Measurements from ENCODE around the gene GALNT7. TPM values are rescaled to one million over a fixed set of nuclear protein-coding genes. Genes with fewer than 3 reads are reported as not detected.

The GALNT7 gene
- polyA plus RNA-seq, 1 donor from 2014 or later, result 15.0 TPM

DNA sequence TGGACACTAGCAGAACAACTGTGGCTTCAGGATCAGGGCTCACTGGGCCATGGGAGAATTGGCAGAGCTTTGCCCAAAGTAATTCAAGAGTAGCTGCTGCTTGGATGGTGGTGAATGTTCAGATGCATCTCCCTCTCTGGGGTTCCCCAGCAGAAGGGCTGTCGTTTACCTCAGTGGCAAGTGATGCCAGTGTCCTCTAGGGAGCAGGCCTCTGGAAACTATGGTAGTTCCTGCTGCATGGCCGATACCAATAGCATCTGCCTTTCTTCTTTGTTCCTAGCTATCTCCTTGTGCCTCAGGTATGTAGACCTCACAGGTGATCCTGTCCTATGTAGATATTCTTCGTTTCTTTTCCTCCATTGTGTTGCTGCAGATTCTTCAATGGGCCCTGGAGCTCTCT, 139.2 kb downstream of the GALNT7 start:
- TF ChIP-seq, protein P1, sequence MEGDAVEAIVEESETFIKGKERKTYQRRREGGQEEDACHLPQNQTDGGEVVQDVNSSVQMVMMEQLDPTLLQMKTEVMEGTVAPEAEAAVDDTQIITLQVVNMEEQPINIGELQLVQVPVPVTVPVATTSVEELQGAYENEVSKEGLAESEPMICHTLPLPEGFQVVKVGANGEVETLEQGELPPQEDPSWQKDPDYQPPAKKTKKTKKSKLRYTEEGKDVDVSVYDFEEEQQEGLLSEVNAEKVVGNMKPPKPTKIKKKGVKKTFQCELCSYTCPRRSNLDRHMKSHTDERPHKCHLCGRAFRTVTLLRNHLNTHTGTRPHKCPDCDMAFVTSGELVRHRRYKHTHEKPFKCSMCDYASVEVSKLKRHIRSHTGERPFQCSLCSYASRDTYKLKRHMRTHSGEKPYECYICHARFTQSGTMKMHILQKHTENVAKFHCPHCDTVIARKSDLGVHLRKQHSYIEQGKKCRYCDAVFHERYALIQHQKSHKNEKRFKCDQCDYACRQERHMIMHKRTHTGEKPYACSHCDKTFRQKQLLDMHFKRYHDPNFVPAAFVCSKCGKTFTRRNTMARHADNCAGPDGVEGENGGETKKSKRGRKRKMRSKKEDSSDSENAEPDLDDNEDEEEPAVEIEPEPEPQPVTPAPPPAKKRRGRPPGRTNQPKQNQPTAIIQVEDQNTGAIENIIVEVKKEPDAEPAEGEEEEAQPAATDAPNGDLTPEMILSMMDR (IDR thresholded peaks at IDR 0.05; ENCODE audit: poor library complexity, severe bottlenecking), result no peak
- TF ChIP-seq MXI1 (conservative IDR thresholded peaks at IDR 0.05; ENCODE audit: poor library complexity, severe bottlenecking) (no peak), TAF1 (IDR thresholded peaks at IDR 0.05; ENCODE audit: low read depth) (no peak), SMC3 (conservative IDR thresholded peaks at IDR 0.05; ENCODE audit: poor library complexity) (no peak)
- TF ChIP-seq, protein P2, sequence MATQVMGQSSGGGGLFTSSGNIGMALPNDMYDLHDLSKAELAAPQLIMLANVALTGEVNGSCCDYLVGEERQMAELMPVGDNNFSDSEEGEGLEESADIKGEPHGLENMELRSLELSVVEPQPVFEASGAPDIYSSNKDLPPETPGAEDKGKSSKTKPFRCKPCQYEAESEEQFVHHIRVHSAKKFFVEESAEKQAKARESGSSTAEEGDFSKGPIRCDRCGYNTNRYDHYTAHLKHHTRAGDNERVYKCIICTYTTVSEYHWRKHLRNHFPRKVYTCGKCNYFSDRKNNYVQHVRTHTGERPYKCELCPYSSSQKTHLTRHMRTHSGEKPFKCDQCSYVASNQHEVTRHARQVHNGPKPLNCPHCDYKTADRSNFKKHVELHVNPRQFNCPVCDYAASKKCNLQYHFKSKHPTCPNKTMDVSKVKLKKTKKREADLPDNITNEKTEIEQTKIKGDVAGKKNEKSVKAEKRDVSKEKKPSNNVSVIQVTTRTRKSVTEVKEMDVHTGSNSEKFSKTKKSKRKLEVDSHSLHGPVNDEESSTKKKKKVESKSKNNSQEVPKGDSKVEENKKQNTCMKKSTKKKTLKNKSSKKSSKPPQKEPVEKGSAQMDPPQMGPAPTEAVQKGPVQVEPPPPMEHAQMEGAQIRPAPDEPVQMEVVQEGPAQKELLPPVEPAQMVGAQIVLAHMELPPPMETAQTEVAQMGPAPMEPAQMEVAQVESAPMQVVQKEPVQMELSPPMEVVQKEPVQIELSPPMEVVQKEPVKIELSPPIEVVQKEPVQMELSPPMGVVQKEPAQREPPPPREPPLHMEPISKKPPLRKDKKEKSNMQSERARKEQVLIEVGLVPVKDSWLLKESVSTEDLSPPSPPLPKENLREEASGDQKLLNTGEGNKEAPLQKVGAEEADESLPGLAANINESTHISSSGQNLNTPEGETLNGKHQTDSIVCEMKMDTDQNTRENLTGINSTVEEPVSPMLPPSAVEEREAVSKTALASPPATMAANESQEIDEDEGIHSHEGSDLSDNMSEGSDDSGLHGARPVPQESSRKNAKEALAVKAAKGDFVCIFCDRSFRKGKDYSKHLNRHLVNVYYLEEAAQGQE (IDR thresholded peaks at IDR 0.05; ENCODE audit: borderline replicate concordance), result no peak
- no peaks in the 10 kb centered on the region for H3K27me3 ChIP-seq (ENCODE audit: insufficient read depth, low read depth, low read length)
- H3K4me3 ChIP-seq (ENCODE audit: low read length), result no peak overlapping the region
- no peaks in the 10 kb centered on the region for H3K9me3 ChIP-seq (ENCODE audit: low read length)
- H3K4me2 ChIP-seq (ENCODE audit: low read length), result no peak overlapping the region
- no peaks in the 10 kb centered on the region for H3K79me2 ChIP-seq (replicated peaks; ENCODE audit: insufficient read depth, low read length)
- no peaks in the 10 kb centered on the region for H3F3A ChIP-seq (ENCODE audit: insufficient read depth, low read length, poor library complexity, severe bottlenecking)
- H4K20me1 ChIP-seq (ENCODE audit: insufficient read depth), result no peaks in the 10 kb centered on the region
- H2AFZ ChIP-seq (ENCODE audit: low read depth, low read length), result no peak overlapping the region
- H3K36me3 ChIP-seq (ENCODE audit: insufficient read depth, low read length), result no peaks in the 10 kb centered on the region
- H3K27ac ChIP-seq (ENCODE audit: low read length), result no peak overlapping the region
- no peaks in the 10 kb centered on the region for H3K9me2 ChIP-seq (ENCODE audit: insufficient read depth, low read length)
- H3K9ac ChIP-seq (ENCODE audit: low read length), result no peak overlapping the region

DNA sequence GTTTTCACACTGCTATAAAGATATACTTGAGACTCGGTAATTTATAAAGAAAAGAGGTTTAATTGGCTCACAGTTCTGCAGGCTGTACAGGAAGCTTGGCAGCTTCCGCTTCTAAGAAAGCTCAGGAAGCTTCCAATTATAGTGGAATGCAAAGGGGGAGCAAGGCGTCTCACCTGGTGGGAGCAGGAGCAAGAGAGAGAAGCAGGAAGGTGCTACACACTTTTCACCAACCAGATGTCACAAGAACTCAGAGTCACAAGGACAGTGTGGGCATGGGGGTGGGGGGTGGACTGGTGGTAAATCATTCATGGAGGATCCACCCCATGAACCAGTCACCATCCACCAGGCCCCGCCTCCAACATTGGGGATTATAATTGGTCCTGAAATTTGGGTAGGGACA, 142.8 kb downstream of the GALNT7 start:
- Histone ChIP-seq H3K4me3 (ENCODE audit: low read length) (no peak overlapping the region), H4K20me1 (ENCODE audit: insufficient read depth) (no peaks in the 10 kb centered on the region), H3F3A (ENCODE audit: insufficient read depth, low read length, poor library complexity, severe bottlenecking) (no peaks in the 10 kb centered on the region), H3K9me3 (ENCODE audit: low read length) (no peaks in the 10 kb centered on the region), H3K27me3 (ENCODE audit: insufficient read depth, low read depth, low read length) (no peaks in the 10 kb centered on the region), H3K79me2 (replicated peaks; ENCODE audit: insufficient read depth, low read length) (no peaks in the 10 kb centered on the region), H3K9ac (ENCODE audit: low read length) (no peak overlapping the region), H3K4me2 (ENCODE audit: low read length) (no peak overlapping the region), H3K27ac (ENCODE audit: low read length) (no peak overlapping the region), H3K36me3 (ENCODE audit: insufficient read depth, low read length) (no peaks in the 10 kb centered on the region), H2AFZ (ENCODE audit: low read depth, low read length) (no peak overlapping the region), H3K9me2 (ENCODE audit: insufficient read depth, low read length) (no peaks in the 10 kb centered on the region)
- TF ChIP-seq MXI1 (conservative IDR thresholded peaks at IDR 0.05; ENCODE audit: poor library complexity, severe bottlenecking), result no peak
- TF ChIP-seq, protein P1 (IDR thresholded peaks at IDR 0.05; ENCODE audit: poor library complexity, severe bottlenecking), result no peak
- no peak for TF ChIP-seq EZH2 (IDR thresholded peaks at IDR 0.05; ENCODE audit: borderline replicate concordance, insufficient read depth, low read length, poor library complexity, severe bottlenecking)
- no peak for TF ChIP-seq SMC3 (conservative IDR thresholded peaks at IDR 0.05; ENCODE audit: poor library complexity)
- no peak for TF ChIP-seq POLR2AphosphoS5 (IDR thresholded peaks at IDR 0.05)
- no peak for TF ChIP-seq RAD21 (conservative IDR thresholded peaks at IDR 0.05)

All from neural cell (in vitro differentiated cells).